Left ventricle myocardium superior (tissue), 1 donor: ENCODE measurements around the gene DPYD. TPM values are rescaled to one million over a fixed set of nuclear protein-coding genes. Genes with fewer than 3 reads are reported as not detected.

Experiments
- ATAC-seq: fragments of 200-7000 bp; cut with Tn5 transposase; one replicate; pipeline ENCODE4 v1.9.1; 2020; ENCODE audit warnings: mild to moderate bottlenecking, moderate library complexity
- DNase-seq: peaks from one replicate; pipeline ENCODE4 v3.0.0-alpha.2; 2020
- intact Hi-C: fragments of 100-400 bp; cut with micrococcal nuclease; formaldehyde crosslinking; loops from one replicate; pipeline ENCODE4 v1.11.0; 2022
- total RNA-seq: library from RNA; stranded (reverse); fragmentation: NEBNext Ultra II Directional; extraction: Animal tissue kit (Norgen Biotek cat#: 25700); gene quantifications from one replicate; pipeline ENCODE4 v1.2.1, GENCODE V29; 2021
- donor health status: DM: no; HTN: yes; CAD: no; lungs with severe emphysema.

The DPYD gene
- total RNA-seq, 1 donor from 2014 or later = 11.6 TPM

GRCh38 chr1:97743129-97743528 is 177.7 kb downstream of the DPYD start:
- ATAC-seq (no peak), DNase-seq (no peak)
- intact Hi-C loops = no loop called here

GRCh38 chr1:97740891-97741290 is 179.9 kb downstream of the DPYD start:
- intact Hi-C loops = no loop called here
- DNase-seq (no peak), ATAC-seq (no peak)

GRCh38 chr1:97739596-97740103 is 181.2 kb downstream of the DPYD start:
- ATAC-seq (no peak), DNase-seq (no peak)
- intact Hi-C loops = no loop called here

DNA sequence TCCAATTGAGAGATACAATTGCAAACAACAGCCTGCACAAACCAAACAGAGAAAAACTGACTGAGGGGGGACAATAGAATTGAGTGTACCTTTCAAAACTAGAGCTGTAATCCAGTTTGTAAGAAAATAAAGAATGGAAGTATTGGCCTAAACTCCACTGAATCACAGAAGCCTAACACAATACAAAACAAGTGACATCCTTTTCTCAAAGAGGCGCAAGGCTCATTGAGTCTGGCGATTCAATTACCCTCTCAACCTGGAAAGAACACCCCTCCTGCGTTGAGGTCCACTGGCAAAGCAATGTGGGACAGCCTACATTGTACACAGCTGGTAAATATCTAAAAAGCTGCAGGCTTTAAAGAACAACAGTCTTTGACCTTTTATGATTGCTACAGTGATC is 182.6 kb downstream of the DPYD start:
- ATAC-seq (no peak), DNase-seq (no peak)
- intact Hi-C loops = no loop called here

- no peak for DNase-seq
- ATAC-seq = no peak
Measured at GRCh38 chr1:97730271-97730670, 190.6 kb downstream of the DPYD start.

GRCh38 chr1:97728436-97728835 is 192.4 kb downstream of the DPYD start:
- intact Hi-C loops = no loop called here
- ATAC-seq = no peak

More at GRCh38 chr1:97730271-97730670, 190.6 kb downstream of the DPYD start:
- intact Hi-C loops = no loop called here

DNA sequence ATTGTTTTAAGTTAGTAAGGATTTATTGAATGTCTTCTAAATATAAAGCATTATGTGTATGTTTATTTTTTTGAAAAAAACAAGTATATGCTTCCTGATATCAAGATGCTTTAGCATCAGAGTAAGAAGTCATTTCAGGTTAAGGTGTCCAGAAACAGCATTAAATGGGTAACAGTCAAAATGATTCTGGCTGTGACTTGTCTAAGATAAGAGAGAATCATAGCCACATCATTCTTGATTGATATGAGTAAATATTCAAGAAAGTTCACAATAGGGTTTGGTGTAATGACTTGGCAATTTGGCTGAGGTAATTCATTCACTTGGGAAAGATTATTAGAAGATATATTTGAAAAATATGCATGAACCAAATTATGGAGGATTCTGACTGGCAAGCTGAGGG is 193.8 kb downstream of the DPYD start:
- intact Hi-C loops = no loop called here
- DNase-seq = no peak
- no peak for ATAC-seq

More at GRCh38 chr1:97728436-97728835, 192.4 kb downstream of the DPYD start:
- DNase-seq = no peak

DNA sequence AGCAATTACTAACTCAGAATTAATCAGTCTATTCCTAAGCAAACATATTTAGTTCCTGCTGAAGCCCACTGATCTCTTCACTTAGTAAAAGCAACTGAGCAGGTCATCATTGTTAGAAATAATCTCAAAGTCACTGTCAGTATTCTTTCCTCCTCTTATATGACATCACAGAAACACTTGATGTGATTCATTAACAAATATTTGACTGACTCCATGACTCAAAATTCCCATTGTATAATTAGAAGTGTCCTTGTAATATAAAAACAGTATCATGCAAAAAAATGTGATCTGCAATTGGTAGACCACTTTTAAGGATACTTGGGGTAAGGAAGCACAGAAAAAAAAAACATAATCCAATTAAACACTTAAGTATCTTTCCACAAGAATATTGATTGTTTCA is 194.4 kb downstream of the DPYD start:
- intact Hi-C loops = no loop called here

DNA sequence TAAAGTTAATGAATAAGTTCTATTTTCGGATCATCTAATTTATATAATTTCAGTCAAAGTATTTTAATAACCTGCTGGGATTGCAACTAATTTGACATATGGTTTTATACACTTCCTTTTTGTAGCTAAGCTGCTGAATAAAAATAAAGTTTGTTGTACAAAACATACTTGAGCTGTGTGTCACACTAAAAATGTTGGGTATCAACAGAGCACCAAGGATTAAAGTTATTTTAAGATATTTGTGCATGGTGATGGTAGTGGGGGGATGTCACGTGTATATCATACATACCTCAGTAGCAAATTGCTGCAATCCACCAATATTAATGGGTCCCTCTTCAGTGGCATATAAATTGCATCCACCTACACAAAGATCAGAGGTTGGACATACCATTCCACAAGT is 199.6 kb downstream of the DPYD start:
- intact Hi-C loops = no loop called here

More for the DNA sequence above, 194.4 kb downstream of the DPYD start:
- ATAC-seq (no peak), DNase-seq (no peak)

DNA sequence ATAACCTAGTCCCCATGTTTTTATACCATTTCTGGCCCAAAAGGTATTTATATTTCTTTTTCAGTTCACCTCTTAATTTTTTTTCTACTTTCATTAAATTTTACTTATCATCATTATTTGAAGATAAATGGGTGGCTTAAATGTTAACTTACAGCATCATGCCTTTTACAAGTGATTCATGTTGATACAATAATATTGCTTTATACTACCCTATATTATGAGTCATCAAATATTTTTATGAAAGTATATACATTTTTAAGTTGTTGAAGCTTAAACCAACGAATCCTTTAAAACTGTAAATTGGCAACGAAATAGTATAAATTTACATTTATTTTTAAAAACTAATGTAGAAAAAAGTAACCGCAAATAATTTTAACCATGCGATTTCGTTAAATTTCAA is 207.9 kb downstream of the DPYD start:
- ATAC-seq = no peak
- intact Hi-C loops = no loop called here
- no peak for DNase-seq

More for the DNA sequence above, 199.6 kb downstream of the DPYD start:
- no peak for DNase-seq
- ATAC-seq = no peak

DNA sequence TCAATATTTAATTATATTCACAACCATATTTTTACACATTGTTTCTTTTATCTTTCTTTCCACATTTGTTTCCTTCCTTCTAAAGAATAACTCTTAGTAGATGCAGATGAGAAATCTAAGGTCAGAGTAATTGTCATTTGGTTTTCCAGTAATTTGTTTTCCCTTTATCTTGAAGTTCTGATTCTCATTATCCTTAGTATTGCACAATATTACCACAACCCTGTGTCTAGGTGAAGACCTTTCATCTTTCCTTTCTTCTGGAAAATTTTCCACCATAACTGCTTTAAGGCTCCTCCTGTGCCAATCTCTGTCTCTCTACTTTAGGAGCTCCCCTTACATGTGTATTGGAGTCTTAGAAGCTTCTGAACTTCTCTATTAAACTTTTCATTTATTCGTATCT is 209.0 kb downstream of the DPYD start:
- ATAC-seq = no peak
- DNase-seq = no peak
- intact Hi-C loops = no loop called here

DNA sequence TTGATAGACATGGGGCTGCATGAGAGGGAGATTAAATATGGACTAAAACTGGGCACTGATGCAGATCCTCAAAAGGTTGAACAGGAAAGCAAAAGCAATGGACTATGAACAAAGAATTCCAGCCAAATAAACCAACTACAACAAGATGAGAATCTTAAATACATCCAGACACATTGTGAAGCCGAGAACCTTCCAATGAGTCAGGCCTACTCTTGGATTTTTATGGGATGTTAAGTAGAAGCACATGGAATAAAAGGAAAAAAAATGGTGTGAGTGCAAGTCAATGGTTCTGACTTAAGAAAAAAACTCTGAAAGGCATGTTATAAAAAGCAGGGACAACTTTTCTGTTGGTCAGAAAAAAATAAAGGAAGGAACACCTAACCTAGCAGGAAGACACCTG is 227.2 kb downstream of the DPYD start:
- intact Hi-C loops = no loop called here
- no peak for DNase-seq
- no peak for ATAC-seq

GRCh38 chr1:97691325-97691724 is 229.5 kb downstream of the DPYD start:
- DNase-seq (no peak), ATAC-seq (no peak)
- intact Hi-C loops = no loop called here

GRCh38 chr1:97685360-97685759 is 235.5 kb downstream of the DPYD start:
- DNase-seq (no peak), ATAC-seq (no peak)
- intact Hi-C loops = no loop called here

- DNase-seq (no peak), ATAC-seq (no peak)
- intact Hi-C loops = no loop called here
Measured at GRCh38 chr1:97680894-97681293, 239.9 kb downstream of the DPYD start.

GRCh38 chr1:97680470-97680869 is 240.4 kb downstream of the DPYD start:
- no peak for ATAC-seq
- intact Hi-C loops = no loop called here
- DNase-seq = no peak

GRCh38 chr1:97677702-97678101 is 243.1 kb downstream of the DPYD start:
- DNase-seq = no peak
- intact Hi-C loops = no loop called here
- no peak for ATAC-seq

DNA sequence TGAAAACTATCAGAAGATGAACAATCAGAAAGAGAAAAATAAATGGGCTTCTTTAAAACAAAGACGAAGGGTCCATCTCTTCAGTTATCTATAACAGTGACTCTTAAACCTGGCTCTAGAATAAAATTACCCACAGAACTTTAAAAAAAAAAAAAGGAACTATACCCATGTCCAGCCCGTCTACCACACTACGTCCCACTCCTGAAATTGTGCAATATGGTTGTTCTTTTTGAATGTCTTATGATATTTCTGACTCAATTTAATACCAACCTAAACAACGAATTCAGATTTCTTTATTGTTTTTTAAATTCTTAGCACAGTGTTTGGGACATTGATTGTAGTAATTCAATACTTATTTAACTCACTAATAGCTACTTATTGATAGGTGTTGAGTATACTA is 246.3 kb downstream of the DPYD start:
- ATAC-seq (no peak), DNase-seq (no peak)
- intact Hi-C loops = no loop called here

DNA sequence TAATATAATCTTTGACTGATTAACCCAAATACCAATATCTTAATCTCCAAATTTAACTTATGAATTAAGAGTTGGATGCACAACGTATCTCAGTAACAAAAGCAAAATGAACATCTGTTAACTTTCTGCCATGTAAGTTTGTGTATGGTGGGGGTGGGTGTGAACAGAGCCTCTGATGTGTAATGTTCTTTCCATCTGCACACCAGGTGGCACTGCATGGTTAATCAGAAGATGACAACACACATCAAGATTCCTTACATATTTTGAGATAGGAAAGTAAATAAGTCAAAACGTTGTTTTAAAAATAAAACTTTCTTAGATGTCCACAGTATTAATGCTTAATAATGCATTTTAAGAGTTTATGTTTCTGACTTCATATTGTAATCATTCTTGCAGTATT is 251.9 kb downstream of the DPYD start:
- no peak for DNase-seq
- intact Hi-C loops = no loop called here
- no peak for ATAC-seq

GRCh38 chr1:97660431-97661105 is 260.3 kb downstream of the DPYD start:
- ATAC-seq = no peak
- DNase-seq = no peak
- intact Hi-C loops = no loop called here

DNA sequence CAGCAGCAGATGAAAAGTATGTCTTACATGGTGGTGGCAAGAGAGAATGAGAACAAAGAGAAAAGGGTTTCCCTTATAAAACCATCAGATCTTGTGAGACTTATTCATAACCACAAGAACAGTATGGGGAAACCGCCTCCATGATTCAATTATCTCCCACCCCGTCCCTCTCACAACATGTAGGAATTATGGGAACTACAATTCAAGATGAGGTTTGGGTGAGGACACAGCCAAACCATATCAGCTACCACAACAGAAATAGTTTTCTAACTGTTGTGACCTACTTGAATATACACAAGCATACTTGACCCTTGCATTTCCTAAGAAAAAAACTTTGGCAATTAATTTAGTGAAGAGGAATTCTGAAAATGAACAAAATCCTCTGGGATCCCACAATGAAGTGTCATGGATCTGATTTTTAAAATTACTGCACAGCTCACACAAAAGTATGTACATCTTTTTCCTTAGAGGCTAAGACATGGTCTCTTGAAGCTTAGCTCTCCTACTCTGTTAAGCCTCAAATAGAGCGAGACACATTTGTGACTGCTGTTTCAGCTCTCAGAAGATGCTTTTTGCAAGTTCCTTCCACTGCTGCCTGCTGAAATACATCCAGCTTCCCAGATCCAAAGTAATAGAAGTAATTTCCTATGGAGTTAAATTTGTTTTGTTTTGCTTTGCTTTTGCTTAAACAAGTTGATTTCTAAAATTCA is 265.8 kb downstream of the DPYD start:
- ATAC-seq = no peak
- intact Hi-C loops = no loop called here
- no peak for DNase-seq
